ENCODE data around the gene ATP4A. TPM values are rescaled to one million over a fixed set of nuclear protein-coding genes. Genes with fewer than 3 reads are reported as not detected.
A peak's percentile ranks its signal among the peaks of the same experiment; 100 is the strongest.

ATP4A gene
- total and polyA plus RNA-seq, 9 of the 15 experiments (the other 6 are each of a cell fraction or from before 2014, with no cell fraction given) = 0.15 TPM; not detected in 8

DNA sequence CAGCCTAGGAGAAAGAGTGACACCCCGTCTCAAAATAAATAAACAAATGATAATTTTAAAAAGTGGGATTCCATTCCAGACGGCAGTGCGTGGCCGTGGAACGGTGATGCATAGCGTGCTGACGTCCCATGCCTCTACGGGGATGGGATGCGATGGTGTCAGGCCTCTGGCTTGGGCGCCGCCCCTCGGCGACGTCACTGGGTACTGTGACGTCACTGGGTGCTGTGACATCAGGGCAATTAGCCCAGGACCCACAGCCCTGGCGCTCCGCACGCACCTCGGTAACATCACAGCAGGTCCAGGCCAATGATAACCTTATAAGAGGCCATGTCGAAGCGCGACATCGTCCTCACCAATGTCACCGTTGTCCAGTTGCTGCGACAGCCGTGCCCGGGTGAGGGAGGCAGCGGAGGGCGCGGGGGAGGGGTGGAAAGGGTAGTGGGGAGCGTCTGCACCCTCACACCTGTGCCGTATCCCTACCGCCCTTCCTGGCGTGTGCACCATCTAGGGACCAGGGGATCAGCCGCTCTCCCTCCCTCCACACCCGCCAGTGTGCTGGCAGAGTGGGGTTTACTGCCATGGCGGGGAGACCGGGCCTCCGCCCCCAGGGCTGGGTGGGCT, 30.1 kb downstream of the ATP4A start, which contains the start of gene GAPDHS:
TSS of gene GAPDHS (plus strand) at position 256 of the 621 bp plus-strand sequence. CDS start at position 328, 72 bp downstream.
- peaks cover 6% of the 10 kb centered on the region for H4K20me1 ChIP-seq (replicated peaks; ENCODE audit: control insufficient read depth, insufficient read depth, low read length)
- no peak within 1 kb of the TSS for H2AFZ ChIP-seq (ENCODE audit: low read depth, low read length)
- ChIA-PET POLR2A (interaction anchor here (0.7 kb wide), 1 partner anchor 323 kb away, joined by 3 read pairs; no protein-coding TSS in a partner anchor), CTCF (ENCODE audit: low intra/inter-chr PET ratio) (no interaction called here)
- H3K27me3 ChIP-seq (ENCODE audit: control insufficient read depth in 2 of 2, insufficient read depth in 2 of 2, low read length in 2 of 2) = peaks cover 37 to 73% of the 10 kb centered on the region in 2 experiments
- H3K4me3 ChIP-seq = no peak within 1 kb of the TSS
- H3K9me3 ChIP-seq (replicated peaks; ENCODE audit: control insufficient read depth, insufficient read depth, low read depth, low read length) = no peaks in the 10 kb centered on the region
- DNase-seq (ENCODE audit: extremely low read depth in 1 of 4, low spot score in 3 of 4) (peak; percentile 41 to 62 (median 56)), FAIRE-seq (peak; percentile 11), ATAC-seq (peak; percentile 59)
- in situ Hi-C loops (cut with MboI) = no loop called here
- no TSS peak for BruUV-seq (replicated peaks)
- no peaks in the 10 kb centered on the region for H3K36me3 ChIP-seq (ENCODE audit: control insufficient read depth, insufficient read depth, low read length)
- H3K79me2 ChIP-seq (ENCODE audit: control insufficient read depth, insufficient read depth, low read length) = no peaks in the 10 kb centered on the region
- TF ChIP-seq KLF1 (tag; IDR thresholded peaks at IDR 0.05) = peak; percentile 72; the same call in 1 of the 2 replicates
- peak; percentile 93 for TF ChIP-seq CREB1 (IDR thresholded peaks at IDR 0.05)
- TF ChIP-seq CREB1 (CRISPR knock-in tag; IDR thresholded peaks at IDR 0.05) = peak; percentile 92
- TF ChIP-seq KHSRP (IDR thresholded peaks at IDR 0.05) = peak; percentile 72
- TF ChIP-seq, protein P1, sequence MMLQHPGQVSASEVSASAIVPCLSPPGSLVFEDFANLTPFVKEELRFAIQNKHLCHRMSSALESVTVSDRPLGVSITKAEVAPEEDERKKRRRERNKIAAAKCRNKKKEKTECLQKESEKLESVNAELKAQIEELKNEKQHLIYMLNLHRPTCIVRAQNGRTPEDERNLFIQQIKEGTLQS (IDR thresholded peaks at IDR 0.05) = peak; percentile 61; the same call in 1 of the 2 replicates
- TF ChIP-seq, protein P1 (CRISPR knock-in tag; conservative IDR thresholded peaks at IDR 0.05) = no peak
- TF ChIP-seq GTF2A2 (tag; IDR thresholded peaks at IDR 0.05) = no peak
- TF ChIP-seq, protein P2, sequence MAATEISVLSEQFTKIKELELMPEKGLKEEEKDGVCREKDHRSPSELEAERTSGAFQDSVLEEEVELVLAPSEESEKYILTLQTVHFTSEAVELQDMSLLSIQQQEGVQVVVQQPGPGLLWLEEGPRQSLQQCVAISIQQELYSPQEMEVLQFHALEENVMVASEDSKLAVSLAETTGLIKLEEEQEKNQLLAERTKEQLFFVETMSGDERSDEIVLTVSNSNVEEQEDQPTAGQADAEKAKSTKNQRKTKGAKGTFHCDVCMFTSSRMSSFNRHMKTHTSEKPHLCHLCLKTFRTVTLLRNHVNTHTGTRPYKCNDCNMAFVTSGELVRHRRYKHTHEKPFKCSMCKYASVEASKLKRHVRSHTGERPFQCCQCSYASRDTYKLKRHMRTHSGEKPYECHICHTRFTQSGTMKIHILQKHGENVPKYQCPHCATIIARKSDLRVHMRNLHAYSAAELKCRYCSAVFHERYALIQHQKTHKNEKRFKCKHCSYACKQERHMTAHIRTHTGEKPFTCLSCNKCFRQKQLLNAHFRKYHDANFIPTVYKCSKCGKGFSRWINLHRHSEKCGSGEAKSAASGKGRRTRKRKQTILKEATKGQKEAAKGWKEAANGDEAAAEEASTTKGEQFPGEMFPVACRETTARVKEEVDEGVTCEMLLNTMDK (IDR thresholded peaks at IDR 0.05; ENCODE audit: borderline replicate concordance, insufficient read depth, low read depth, low read length, poor library complexity, severe bottlenecking) = no peak
- TF ChIP-seq, protein P3, sequence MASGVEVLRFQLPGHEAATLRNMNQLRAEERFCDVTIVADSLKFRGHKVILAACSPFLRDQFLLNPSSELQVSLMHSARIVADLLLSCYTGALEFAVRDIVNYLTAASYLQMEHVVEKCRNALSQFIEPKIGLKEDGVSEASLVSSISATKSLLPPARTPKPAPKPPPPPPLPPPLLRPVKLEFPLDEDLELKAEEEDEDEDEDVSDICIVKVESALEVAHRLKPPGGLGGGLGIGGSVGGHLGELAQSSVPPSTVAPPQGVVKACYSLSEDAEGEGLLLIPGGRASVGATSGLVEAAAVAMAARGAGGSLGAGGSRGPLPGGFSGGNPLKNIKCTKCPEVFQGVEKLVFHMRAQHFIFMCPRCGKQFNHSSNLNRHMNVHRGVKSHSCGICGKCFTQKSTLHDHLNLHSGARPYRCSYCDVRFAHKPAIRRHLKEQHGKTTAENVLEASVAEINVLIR (CRISPR knock-in tag; IDR thresholded peaks at IDR 0.05) = peak; percentile 42; the same call in 1 of the 2 replicates
- peak; percentile 85 for TF ChIP-seq MTA3 (IDR thresholded peaks at IDR 0.05; ENCODE audit: borderline replicate concordance)
- peak; percentile 62 for TF ChIP-seq ATF1 (CRISPR knock-in tag; IDR thresholded peaks at IDR 0.05)
- peak; percentile 97 for TF ChIP-seq ATF1 (tag; IDR thresholded peaks at IDR 0.05)
- TF ChIP-seq TBL1XR1 (IDR thresholded peaks at IDR 0.05; ENCODE audit: low read length in 2 of 2) = peak in 1 of 2 experiments; percentile 35; a peak in 1 of 4 replicates
- TF ChIP-seq CREM (IDR thresholded peaks at IDR 0.05; ENCODE audit: low read depth) = peak; percentile 95
- TF ChIP-seq POLR2G (IDR thresholded peaks at IDR 0.05; ENCODE audit: low read depth, low read length) = 0 out of 2 replicates have a peak, but pooled peaks have one; percentile 11
- 0 out of 2 replicates have a peak, but pooled peaks have one; percentile 30 for TF ChIP-seq ATF7 (IDR thresholded peaks at IDR 0.05)
- TF ChIP-seq JUNB (CRISPR knock-in tag; conservative IDR thresholded peaks at IDR 0.05) = no peak
- no peaks in the 10 kb centered on the region for H3K9me1 ChIP-seq (ENCODE audit: control insufficient read depth, insufficient read depth, low read length)
- intact Hi-C loops (cut with micrococcal nuclease) = no loop called here
- no peak within 1 kb of the TSS for H3K4me2 ChIP-seq (ENCODE audit: insufficient read depth, low read length)
- no peak within 1 kb of the TSS for H3K27ac ChIP-seq (ENCODE audit: extremely low read depth, low read depth, low read length)
- WGBS (ENCODE audit: insufficient coverage, low coverage, missing lambda C conversion rate) = 27% methylated on average over 36 of the region's 39 CpGs
- H3K9ac ChIP-seq (ENCODE audit: insufficient read depth in 1 of 2, low read depth in 2 of 2, low read length in 2 of 2) = peak within 1 kb of the TSS in 1 of 2 experiments; percentile 14; a peak in 1 of 4 replicates
- peaks cover 3 to 13% of the 10 kb centered on the region in 2 experiments; a peak in 3 of 5 replicates for H3K4me1 ChIP-seq (replicated peaks in 1 of 2; ENCODE audit: control insufficient read depth in 2 of 2, insufficient read depth in 2 of 2, low read length in 2 of 2)

All from K562 (cell line).